ENCODE measurements around the gene WDR81.

DNA sequence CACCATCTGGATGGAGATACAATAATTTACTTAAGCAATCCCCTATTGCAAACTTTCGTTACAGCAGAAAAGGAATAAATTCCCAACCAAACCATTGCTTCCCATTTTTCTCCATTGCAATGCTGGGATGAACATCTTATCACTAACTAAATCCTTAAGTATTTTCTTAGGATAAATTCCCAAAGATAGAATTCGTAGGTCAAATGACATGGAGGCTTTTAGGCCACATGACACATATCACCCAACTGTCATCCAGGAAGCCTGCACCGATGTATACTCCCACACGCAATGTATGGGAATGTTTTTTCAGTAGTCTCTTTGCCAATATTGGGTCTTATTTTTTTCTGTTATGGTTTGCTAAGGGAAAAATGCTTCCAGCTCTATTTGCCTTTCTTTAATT is 12.7 kb upstream of the WDR81 start:
- TF ChIP-seq, protein P1, sequence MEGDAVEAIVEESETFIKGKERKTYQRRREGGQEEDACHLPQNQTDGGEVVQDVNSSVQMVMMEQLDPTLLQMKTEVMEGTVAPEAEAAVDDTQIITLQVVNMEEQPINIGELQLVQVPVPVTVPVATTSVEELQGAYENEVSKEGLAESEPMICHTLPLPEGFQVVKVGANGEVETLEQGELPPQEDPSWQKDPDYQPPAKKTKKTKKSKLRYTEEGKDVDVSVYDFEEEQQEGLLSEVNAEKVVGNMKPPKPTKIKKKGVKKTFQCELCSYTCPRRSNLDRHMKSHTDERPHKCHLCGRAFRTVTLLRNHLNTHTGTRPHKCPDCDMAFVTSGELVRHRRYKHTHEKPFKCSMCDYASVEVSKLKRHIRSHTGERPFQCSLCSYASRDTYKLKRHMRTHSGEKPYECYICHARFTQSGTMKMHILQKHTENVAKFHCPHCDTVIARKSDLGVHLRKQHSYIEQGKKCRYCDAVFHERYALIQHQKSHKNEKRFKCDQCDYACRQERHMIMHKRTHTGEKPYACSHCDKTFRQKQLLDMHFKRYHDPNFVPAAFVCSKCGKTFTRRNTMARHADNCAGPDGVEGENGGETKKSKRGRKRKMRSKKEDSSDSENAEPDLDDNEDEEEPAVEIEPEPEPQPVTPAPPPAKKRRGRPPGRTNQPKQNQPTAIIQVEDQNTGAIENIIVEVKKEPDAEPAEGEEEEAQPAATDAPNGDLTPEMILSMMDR (IDR thresholded peaks at IDR 0.05) = no peak
- TF ChIP-seq POLR2A (IDR thresholded peaks at IDR 0.05) (no peak), EP300 (IDR thresholded peaks at IDR 0.05) (no peak)

All from stomach (tissue), 4 donors.